ENCODE measurements around the gene MIA3.
"Not testable (repeated sequence)": the region's sequence is repeated elsewhere in the genome, so short reads cannot be mapped to it uniquely, and the experiment has no call there.

The MIA3 gene

GRCh38 chr1:222665964-222666363 lies 48.1 kb downstream of the MIA3 start:
- DNase-seq, result no peak

GRCh38 chr1:222668184-222668583 lies 50.3 kb downstream of the MIA3 start:
- DNase-seq, result not testable (repeated sequence)

GRCh38 chr1:222669107-222669506 lies 51.2 kb downstream of the MIA3 start:
- not testable (repeated sequence) for DNase-seq

GRCh38 chr1:222670110-222670509 lies 52.2 kb downstream of the MIA3 start:
- DNase-seq, result no peak

- no peak for DNase-seq
Measured at GRCh38 chr1:222680080-222680479, 62.2 kb downstream of the MIA3 start.

GRCh38 chr1:222691016-222691415 lies 73.1 kb downstream of the MIA3 start:
- no peak for DNase-seq

- no peak for DNase-seq
Measured at GRCh38 chr1:222694927-222695326, 77.0 kb downstream of the MIA3 start.

- no peak for DNase-seq
Measured at GRCh38 chr1:222696741-222697140, 78.8 kb downstream of the MIA3 start.

- no peak for DNase-seq
Measured at GRCh38 chr1:222697203-222697602, 79.3 kb downstream of the MIA3 start.

GRCh38 chr1:222697826-222698225 lies 79.9 kb downstream of the MIA3 start:
- DNase-seq, result no peak

GRCh38 chr1:222702210-222702609 lies 84.3 kb downstream of the MIA3 start:
- DNase-seq, result no peak

- no peak for DNase-seq
Measured at GRCh38 chr1:222704260-222704659, 86.4 kb downstream of the MIA3 start.

- DNase-seq, result no peak
Measured at GRCh38 chr1:222706815-222707214, 88.9 kb downstream of the MIA3 start.

GRCh38 chr1:222709700-222710153 lies 91.8 kb downstream of the MIA3 start:
- DNase-seq, result no peak

GRCh38 chr1:222711319-222712252 lies 93.7 kb downstream of the MIA3 start:
- DNase-seq, result peak; percentile 59

GRCh38 chr1:222712253-222713090 lies 94.6 kb downstream of the MIA3 start, which contains the start of the genes AIDA and BROX:
AIDA (minus strand) TSS chr1:222712491; CDS start chr1:222712317, 174 bp downstream.
BROX (plus strand) TSS chr1:222712564; CDS start chr1:222715700, 3,136 bp downstream.
- DNase-seq, result peak; percentile 99

- DNase-seq, result peak; percentile 83
Measured at GRCh38 chr1:222713091-222713961, 95.4 kb downstream of the MIA3 start.

GRCh38 chr1:222716393-222716792 lies 98.5 kb downstream of the MIA3 start:
- DNase-seq, result no peak

Measured in activated CD4-positive, CD25-positive, alpha-beta regulatory T cell treated with anti-CD3 and anti-CD28 coated beads, Interleukin-2, amount 50 U/mL, for 72 hours (primary cell).